DMS 273 treated with DMSO at 0.1 percent for 48 hours (cell line): Measurements from ENCODE around the gene PDE4B.
"Not testable (repeated sequence)": the region's sequence is repeated elsewhere in the genome, so short reads cannot be mapped to it uniquely, and the experiment has no call there.

Experiments
- DNase-seq: peaks from one replicate; lab custom pipeline; 2025; lab: John Stamatoyannopoulos, UW

The PDE4B gene

GRCh38 chr1:65814752-65815151 lies 22.1 kb downstream of the PDE4B start:
- no peak for DNase-seq

GRCh38 chr1:65817891-65818290 lies 25.2 kb downstream of the PDE4B start:
- no peak for DNase-seq

DNA sequence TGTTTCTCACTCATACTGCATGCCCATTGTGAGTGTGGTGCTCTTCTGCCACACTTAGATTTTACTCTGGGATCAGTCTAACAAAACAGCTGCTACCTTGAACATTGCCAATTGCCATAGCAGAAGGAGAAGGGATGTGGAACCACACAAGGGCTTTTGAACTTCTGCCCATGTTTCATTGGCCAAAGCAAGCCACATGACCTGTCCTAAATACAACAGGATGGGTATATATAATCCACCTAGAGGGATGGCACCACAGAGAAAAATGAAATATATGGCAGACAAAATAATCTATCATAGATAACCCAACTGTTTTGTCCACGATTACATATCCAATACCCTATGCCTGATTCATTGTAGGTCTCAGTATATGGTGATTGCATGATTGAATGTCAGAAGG lies 26.3 kb downstream of the PDE4B start:
- DNase-seq, result no peak

- no peak for DNase-seq
Observed at GRCh38 chr1:65820983-65821382, 28.3 kb downstream of the PDE4B start.

DNA sequence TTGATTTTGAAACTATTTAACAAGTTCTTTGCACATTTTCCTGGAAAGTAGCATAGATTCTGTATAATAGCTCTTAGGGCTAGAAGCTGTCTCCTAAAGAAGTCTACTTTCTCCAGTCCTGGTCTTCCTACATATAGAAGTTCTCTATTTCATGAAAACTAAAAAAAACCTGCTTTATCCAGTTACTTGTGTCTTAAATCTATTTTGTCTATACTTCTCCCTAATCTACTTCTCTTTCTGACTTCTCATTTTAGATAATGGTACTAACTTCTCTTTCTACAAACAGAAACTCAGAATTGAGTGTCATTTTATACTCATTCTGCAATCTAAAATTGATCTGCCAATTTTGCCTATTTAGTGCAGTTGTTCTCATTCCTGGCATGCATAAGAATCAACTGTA lies 28.7 kb downstream of the PDE4B start:
- DNase-seq, result no peak

- no peak for DNase-seq
Observed at GRCh38 chr1:65824103-65824502, 31.4 kb downstream of the PDE4B start.

GRCh38 chr1:65825741-65826140 lies 33.0 kb downstream of the PDE4B start:
- no peak for DNase-seq

GRCh38 chr1:65826782-65827181 lies 34.1 kb downstream of the PDE4B start:
- DNase-seq, result no peak

DNA sequence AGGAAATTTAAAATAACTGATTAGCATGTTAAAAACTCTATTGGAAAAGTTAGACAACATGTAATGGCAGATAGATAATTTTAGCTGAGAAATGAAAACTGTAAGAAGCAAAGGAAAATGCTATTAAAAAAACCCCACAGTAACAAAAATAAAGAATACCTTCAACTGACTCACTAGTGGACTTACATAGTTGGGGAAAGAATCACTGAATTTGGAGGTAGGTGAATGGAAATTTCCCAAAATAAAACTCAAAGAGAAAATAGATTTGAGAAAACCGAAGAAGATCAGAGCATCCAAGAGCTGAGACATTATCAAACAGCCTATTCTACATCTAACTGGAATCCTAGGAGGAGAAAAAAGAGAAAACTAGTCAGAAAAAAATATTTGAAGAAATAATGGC lies 34.7 kb downstream of the PDE4B start:
- DNase-seq, result no peak

DNA sequence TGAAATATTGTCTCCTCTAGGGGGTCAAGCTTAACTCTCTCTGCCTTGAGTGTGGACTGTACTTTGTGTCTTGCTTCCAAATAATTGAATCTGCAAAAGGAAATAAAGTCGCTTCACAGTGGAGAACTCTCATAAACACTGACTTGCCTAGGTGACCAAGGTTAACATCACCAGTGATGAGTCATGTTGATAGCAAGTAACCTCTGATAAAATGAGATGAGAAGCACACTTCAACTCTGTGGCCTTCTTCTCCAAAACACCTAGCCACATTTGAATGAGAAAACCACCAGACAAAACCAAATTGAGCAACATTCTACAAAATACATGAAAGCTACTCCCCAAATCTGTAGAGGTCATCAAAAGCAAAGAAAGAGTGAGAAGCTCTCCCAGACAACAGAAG lies 37.6 kb downstream of the PDE4B start:
- DNase-seq, result no peak

- no peak for DNase-seq
Observed at GRCh38 chr1:65832296-65832695, 39.6 kb downstream of the PDE4B start.

DNA sequence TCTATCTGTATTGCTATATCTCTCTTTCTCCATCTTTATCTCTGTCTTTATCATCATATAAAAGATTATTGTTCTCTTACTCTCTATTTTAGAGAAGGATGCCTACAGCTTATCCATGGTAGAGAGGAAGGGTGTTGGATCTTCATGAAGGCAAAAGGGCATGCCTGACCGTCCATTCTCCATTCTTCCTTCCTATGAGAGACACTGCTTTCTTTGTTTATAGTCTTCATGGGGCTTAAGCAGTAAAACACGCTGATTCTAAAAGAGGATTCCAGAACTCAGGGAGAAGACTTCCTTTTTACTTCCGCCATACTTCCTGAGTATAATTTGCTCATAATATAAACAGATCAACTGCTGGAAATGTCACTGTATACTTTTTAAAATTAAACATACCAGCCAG lies 44.0 kb downstream of the PDE4B start:
- DNase-seq, result no peak

DNA sequence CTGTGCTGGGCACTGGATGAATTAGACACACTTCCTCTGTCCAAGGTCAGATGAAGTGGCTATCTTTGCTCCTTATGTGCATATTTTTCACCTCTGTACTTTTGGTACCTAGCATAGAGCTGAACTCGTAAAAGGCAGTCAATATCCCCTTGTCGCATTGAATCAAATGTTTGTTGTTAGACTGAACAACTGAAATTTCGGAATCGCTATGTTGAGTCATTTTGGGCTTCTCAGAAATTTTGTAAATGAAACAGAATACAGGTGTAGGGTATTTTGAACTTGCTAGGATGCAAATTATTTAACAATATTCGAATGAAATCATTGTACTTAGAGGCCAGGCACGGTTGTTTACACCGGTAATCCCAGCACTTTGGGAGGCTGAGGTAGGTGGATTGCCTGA lies 48.0 kb downstream of the PDE4B start:
- no peak for DNase-seq

- no peak for DNase-seq
Observed at GRCh38 chr1:65844296-65844695, 51.6 kb downstream of the PDE4B start.

DNA sequence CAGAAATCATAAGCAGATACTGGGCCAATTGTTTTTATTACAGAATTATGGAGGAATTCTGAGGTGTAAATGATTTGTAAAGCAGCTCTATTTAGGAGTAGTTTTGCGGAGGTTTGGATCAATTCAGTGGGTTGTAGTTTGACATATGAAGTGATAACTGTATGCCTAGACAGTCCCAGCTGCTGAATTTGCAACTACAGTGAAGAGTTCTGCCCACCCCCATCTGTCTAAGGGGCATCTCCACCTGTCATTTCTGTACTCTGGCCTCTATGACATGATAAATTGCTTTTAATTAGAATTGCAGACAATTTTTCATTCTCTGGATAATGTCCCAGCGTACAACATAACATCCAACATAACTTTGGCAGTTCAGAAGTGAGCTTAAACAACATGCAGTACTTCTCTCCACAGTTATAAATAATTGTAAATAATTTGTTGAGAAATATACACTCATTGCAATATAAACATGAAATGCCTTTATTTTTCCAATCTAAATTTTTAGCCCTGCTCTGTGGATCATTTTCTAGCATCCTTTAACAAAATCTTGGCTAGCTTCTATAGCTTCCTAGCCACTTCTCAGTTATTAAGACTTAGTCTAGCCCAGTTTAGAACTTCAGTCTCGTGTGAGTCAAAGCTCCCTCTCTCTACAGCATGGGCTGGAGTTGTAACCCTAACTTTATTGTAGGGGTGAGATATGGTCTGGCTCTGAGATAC lies 52.3 kb downstream of the PDE4B start:
- no peak for DNase-seq

DNA sequence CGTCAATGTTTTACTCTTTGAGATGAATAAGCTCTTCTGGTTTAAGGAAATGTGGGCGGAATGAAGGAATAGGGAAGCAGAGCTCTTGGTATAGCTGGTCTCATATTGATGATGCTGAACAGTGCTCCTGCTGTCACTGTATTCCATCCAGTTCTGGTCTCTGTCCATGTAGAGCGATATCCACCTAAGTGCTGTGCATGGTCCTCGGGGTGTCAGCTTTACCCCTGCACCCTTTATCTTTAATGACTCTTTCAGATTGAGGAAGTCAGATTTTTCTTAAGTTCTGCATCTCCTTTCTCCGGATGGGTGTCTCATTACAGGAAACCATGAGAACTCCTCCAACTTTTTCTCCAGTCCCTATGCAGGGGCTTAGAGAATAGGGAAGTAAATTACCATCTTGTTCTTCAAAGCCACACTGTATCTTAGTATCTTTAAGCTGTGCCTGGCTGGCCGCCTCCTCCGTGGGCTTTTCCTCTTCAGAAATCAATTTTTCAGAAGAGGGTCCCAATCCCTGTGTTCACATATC lies 52.9 kb downstream of the PDE4B start:
- no peak for DNase-seq

DNA sequence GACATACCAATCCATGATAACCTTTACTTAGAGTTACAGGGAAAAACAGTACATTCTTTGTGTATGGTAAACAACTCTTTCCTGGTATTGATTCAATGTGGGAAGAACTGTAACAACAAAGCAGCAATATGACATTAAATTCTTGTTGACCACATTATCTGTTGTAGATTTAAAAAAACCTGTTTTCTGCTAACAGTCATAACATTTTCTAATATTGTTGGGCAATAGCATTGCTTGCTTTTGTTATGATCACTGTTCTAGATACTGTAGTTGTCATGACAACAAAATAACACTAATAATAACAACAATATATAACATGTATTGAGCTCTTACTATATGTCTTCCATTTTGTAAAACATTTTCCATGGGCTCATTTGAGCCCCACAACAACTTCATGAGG lies 54.2 kb downstream of the PDE4B start:
- no peak for DNase-seq

DNA sequence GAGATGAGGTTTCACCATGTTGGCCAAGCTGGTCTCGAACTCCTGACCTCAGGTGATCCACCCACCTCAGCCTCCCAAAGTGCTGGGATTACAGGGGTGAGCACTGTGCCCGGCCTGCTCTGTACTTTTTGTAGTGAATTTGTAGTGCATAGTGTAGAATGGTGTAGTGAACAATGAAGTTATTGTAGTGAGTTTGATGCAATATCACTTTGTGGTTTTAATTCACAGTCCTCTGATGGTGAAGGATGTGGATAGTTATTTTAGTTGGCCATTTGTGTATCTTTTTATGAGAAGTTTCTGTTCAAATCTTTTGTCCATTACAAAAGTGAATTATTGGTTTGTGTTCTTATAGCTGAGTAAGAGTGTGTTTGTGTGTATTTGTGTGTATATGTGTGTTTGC lies 57.6 kb downstream of the PDE4B start:
- DNase-seq, result no peak

DNA sequence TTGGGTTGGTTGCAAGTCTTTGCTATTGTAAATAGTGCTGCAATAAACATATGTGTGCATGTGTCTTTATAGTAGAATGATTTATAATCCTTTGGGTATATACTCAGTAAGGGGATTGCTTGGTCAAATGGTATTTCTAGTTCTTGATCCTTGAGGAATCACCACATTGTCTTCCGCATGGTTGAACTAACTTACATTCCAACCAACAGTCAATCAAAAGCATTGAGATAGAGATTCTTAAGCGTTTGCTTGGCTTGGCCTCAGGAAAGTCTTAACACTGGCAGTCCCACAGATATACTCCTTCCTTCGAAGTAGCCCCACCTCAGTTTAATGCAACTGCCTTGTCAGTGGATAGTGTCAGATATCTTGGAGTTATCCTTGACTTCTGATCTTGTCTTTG lies 63.9 kb downstream of the PDE4B start:
- DNase-seq, result not testable (repeated sequence)

- DNase-seq, result no peak
Observed at GRCh38 chr1:65866439-65866838, 73.7 kb downstream of the PDE4B start.

- DNase-seq, result no peak
Observed at GRCh38 chr1:65872301-65872700, 79.6 kb downstream of the PDE4B start.

GRCh38 chr1:65878342-65878741 lies 85.6 kb downstream of the PDE4B start:
- not testable (repeated sequence) for DNase-seq

GRCh38 chr1:65880611-65881010 lies 87.9 kb downstream of the PDE4B start:
- no peak for DNase-seq

- no peak for DNase-seq
Observed at GRCh38 chr1:65881067-65881594, 88.4 kb downstream of the PDE4B start.
